Panc1 (cell line): ENCODE data around the gene RABGAP1L. TPM values are rescaled to one million over a fixed set of nuclear protein-coding genes. Genes with fewer than 3 reads are reported as not detected.

ENCODE experiments used
- ATAC-seq: fragments of 200-7000 bp; cut with Tn5 transposase; 2 replicates; pipeline ENCODE4 v1.9.1; 2020; ENCODE audit warnings: mild to moderate bottlenecking, moderate library complexity
- BruUV-seq: library from RNA; stranded (reverse); fragments of 400-500 nt; replicated peaks from 2 replicates; lab custom pipeline; 2021; lab: Mats Ljungman, UMichigan
- CTCF ChIA-PET: fragments of 300-600 bp; sonication (Branson Sonifier 250); formaldehyde crosslinking; loops from one replicate; lab custom pipeline; 2022; ENCODE audit warnings: antibody characterized with exemption; lab: Charles Lee
- POLR2A ChIA-PET: fragments of 300-600 bp; sonication (Branson Sonifier 250); formaldehyde crosslinking; loops from one replicate; lab custom pipeline; 2022; ENCODE audit warnings: antibody characterized with exemption; lab: Charles Lee
- DNase-seq: peaks from one replicate; pipeline ENCODE4 v3.0.0-alpha.2; 2010; ENCODE audit warnings: low read depth, low spot score
- H3K27ac ChIP-seq: 2 replicates; pipeline ENCODE4 v1.5.1; 2011; ENCODE audit warnings: mild to moderate bottlenecking, low read length, inconsistent platforms
- H3K27me3 ChIP-seq: fragments of 200-500 bp; sonication (Bioruptor generic); 2 replicates; pipeline ENCODE4 v1.6.0; 2014; ENCODE audit warnings: low read length, inconsistent platforms; ENCODE audit not compliant: control insufficient read depth, insufficient read depth
- H3K36me3 ChIP-seq: fragments of 200-500 bp; sonication (Bioruptor generic); 2 replicates; pipeline ENCODE4 v1.5.1; 2014; ENCODE audit warnings: inconsistent platforms, mild to moderate bottlenecking, low read length, moderate library complexity; ENCODE audit not compliant: control insufficient read depth, insufficient read depth
- H3K4me1 ChIP-seq: 2 replicates; pipeline ENCODE4 v1.5.1; 2011; ENCODE audit warnings: inconsistent platforms, mild to moderate bottlenecking, low read length, moderate library complexity; ENCODE audit not compliant: control insufficient read depth, insufficient read depth
- H3K4me3 ChIP-seq, 2 experiments: 2 replicates each; pipeline ENCODE4 v1.5.1; 2011 to 2012; ENCODE audit warnings: low read depth in 2 of 2, low read length in 2 of 2, mild to moderate bottlenecking in 2 of 2, inconsistent platforms in 1 of 2, moderate library complexity in 1 of 2
- H3K9me3 ChIP-seq: fragments of 200-500 bp; sonication (Bioruptor generic); 2 replicates; pipeline ENCODE4 v1.5.1; 2014; ENCODE audit warnings: low read depth, mild to moderate bottlenecking, inconsistent platforms, low read length, moderate library complexity; ENCODE audit not compliant: control insufficient read depth, insufficient read depth
- POLR2AphosphoS5 ChIP-seq: IDR thresholded peaks from 2 replicates; pipeline ENCODE4 v1.6.1; 2012; ENCODE audit warnings: mild to moderate bottlenecking, low read depth, low read length, moderate library complexity
- SIN3A ChIP-seq: IDR thresholded peaks from 2 replicates; pipeline ENCODE4 v1.6.1; 2012; ENCODE audit warnings: low read depth, mild to moderate bottlenecking, low read length, moderate library complexity, borderline replicate concordance; ENCODE audit not compliant: insufficient read depth
- TCF7L2 ChIP-seq: IDR thresholded peaks from 2 replicates; pipeline ENCODE4 v1.6.1; 2011; ENCODE audit warnings: mild to moderate bottlenecking, low read depth, low read length, inconsistent platforms
- in situ Hi-C: cut with HindIII; loops from 2 replicates; pipeline ENCODE4 v1.10.0; 2016; ENCODE audit warnings: low sequenced_read_pairs, low pct_unique_long_range_greater_than_20kb
- intact Hi-C: fragments of 100-400 bp; cut with micrococcal nuclease; formaldehyde crosslinking; loops from one replicate; pipeline ENCODE4 v1.10.0; 2022; ENCODE audit not compliant: unreplicated experiment
- total RNA-seq: library from RNA; stranded (reverse); gene quantifications from one replicate; pipeline ENCODE4 v1.2.1, GENCODE V29; 2021; ENCODE audit not compliant: unreplicated experiment
- TF ChIP-seq, protein P1 (sequence below): fragments of 450-650 bp; IDR thresholded peaks from 2 replicates; pipeline ENCODE4 v1.5.1; 2017; ENCODE audit warnings: mild to moderate bottlenecking
- TF ChIP-seq, protein P2 (sequence below), 2 experiments: IDR thresholded peaks; 2 replicates each; pipeline ENCODE4 v1.6.1; 2011 to 2012; ENCODE audit warnings: low read depth in 2 of 2, control low read depth in 1 of 2, low read length in 1 of 2, mild to moderate bottlenecking in 1 of 2, moderate library complexity in 1 of 2; ENCODE audit not compliant: insufficient read depth in 1 of 2

The RABGAP1L gene
- total RNA-seq, 1 experiment from 2014 or later: 37.0 TPM

- BruUV-seq: no TSS peak
- TF ChIP-seq POLR2AphosphoS5: no peak
- ATAC-seq (no peak), DNase-seq (no peak)
- CTCF ChIA-PET: no interaction called here
- H3K9me3 ChIP-seq: no peaks in the 10 kb centered on the region
- POLR2A ChIA-PET: no interaction called here
- H3K27me3 ChIP-seq: no peaks in the 10 kb centered on the region
- H3K27ac ChIP-seq: no peak overlapping the region
- H3K4me1 ChIP-seq: no peaks in the 10 kb centered on the region
- no peaks in the 10 kb centered on the region; the same call in 1 of the 2 replicates for H3K36me3 ChIP-seq
- H3K4me3 ChIP-seq: no peak overlapping the region
- intact Hi-C loops (no loop called here), in situ Hi-C loops (no loop called here)
These were observed 268.7 kb downstream of the RABGAP1L start for GRCh38 chr1:174428033-174428432.

DNA sequence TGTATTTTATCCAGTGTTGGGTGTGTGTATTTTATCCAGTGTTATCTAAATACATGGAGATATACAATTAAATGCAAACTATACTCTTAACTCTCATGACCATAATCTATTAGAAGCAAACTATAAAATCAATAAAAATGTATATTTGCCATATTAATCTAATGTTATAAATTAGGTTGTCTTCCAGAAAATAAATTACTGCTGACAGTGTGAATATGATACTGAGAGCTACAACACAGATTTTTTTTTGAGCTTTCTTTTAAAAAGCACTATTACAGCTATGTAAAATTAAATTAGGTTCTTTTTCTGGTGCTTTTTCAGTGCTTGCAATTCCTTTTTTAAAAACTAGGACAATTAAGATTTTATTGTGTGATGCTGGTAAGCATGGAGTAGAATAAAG is 269.4 kb downstream of the RABGAP1L start:
- intact Hi-C loops (no loop called here), in situ Hi-C loops (no loop called here)
- Histone ChIP-seq H3K27me3 (no peaks in the 10 kb centered on the region), H3K4me1 (no peaks in the 10 kb centered on the region), H3K9me3 (no peaks in the 10 kb centered on the region), H3K36me3 (no peaks in the 10 kb centered on the region; the same call in 1 of the 2 replicates), H3K27ac (no peak overlapping the region), H3K4me3 (no peak overlapping the region)
- no TSS peak for BruUV-seq
- DNase-seq (no peak), ATAC-seq (no peak)
- CTCF ChIA-PET: no interaction called here
- POLR2A ChIA-PET: no interaction called here
- TF ChIP-seq, protein P1, sequence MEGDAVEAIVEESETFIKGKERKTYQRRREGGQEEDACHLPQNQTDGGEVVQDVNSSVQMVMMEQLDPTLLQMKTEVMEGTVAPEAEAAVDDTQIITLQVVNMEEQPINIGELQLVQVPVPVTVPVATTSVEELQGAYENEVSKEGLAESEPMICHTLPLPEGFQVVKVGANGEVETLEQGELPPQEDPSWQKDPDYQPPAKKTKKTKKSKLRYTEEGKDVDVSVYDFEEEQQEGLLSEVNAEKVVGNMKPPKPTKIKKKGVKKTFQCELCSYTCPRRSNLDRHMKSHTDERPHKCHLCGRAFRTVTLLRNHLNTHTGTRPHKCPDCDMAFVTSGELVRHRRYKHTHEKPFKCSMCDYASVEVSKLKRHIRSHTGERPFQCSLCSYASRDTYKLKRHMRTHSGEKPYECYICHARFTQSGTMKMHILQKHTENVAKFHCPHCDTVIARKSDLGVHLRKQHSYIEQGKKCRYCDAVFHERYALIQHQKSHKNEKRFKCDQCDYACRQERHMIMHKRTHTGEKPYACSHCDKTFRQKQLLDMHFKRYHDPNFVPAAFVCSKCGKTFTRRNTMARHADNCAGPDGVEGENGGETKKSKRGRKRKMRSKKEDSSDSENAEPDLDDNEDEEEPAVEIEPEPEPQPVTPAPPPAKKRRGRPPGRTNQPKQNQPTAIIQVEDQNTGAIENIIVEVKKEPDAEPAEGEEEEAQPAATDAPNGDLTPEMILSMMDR: no peak
- TF ChIP-seq, protein P2, sequence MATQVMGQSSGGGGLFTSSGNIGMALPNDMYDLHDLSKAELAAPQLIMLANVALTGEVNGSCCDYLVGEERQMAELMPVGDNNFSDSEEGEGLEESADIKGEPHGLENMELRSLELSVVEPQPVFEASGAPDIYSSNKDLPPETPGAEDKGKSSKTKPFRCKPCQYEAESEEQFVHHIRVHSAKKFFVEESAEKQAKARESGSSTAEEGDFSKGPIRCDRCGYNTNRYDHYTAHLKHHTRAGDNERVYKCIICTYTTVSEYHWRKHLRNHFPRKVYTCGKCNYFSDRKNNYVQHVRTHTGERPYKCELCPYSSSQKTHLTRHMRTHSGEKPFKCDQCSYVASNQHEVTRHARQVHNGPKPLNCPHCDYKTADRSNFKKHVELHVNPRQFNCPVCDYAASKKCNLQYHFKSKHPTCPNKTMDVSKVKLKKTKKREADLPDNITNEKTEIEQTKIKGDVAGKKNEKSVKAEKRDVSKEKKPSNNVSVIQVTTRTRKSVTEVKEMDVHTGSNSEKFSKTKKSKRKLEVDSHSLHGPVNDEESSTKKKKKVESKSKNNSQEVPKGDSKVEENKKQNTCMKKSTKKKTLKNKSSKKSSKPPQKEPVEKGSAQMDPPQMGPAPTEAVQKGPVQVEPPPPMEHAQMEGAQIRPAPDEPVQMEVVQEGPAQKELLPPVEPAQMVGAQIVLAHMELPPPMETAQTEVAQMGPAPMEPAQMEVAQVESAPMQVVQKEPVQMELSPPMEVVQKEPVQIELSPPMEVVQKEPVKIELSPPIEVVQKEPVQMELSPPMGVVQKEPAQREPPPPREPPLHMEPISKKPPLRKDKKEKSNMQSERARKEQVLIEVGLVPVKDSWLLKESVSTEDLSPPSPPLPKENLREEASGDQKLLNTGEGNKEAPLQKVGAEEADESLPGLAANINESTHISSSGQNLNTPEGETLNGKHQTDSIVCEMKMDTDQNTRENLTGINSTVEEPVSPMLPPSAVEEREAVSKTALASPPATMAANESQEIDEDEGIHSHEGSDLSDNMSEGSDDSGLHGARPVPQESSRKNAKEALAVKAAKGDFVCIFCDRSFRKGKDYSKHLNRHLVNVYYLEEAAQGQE (IDR thresholded peaks at IDR 0.05; ENCODE audit: insufficient read depth in 1 of 2, low read depth in 2 of 2, low read length in 1 of 2): no peak
- no peak for TF ChIP-seq SIN3A
- no peak for TF ChIP-seq TCF7L2
- no peak for TF ChIP-seq POLR2AphosphoS5

DNA sequence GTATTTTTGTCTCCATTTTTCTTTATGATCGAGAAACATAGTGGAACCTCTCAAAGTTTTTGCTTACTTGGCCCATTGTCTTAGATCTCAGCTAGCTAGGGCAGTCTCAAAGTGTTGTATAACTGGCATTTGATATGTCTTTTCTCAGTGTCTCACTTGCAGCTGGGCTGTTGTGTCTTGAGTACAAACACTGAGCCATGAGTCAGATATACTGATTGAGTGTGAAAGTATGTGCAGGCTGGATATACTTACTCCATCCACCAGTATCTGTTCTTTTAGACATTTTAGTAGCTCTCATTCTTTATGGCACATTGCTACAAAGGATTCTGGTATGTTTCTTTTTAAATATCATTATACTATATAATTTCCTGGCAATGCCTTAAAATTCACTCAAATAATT is 274.1 kb downstream of the RABGAP1L start:
- no peaks in the 10 kb centered on the region for H3K4me1 ChIP-seq
- POLR2A ChIA-PET: no interaction called here
- no peaks in the 10 kb centered on the region for H3K9me3 ChIP-seq
- no TSS peak for BruUV-seq
- TF ChIP-seq, protein P2 (IDR thresholded peaks at IDR 0.05; ENCODE audit: insufficient read depth in 1 of 2, low read depth in 2 of 2, low read length in 1 of 2): no peak
- TF ChIP-seq, protein P1: no peak
- TF ChIP-seq POLR2AphosphoS5 (no peak), TCF7L2 (no peak), SIN3A (no peak)
- H3K4me3 ChIP-seq: no peak overlapping the region
- in situ Hi-C loops: no loop called here
- no peak overlapping the region for H3K27ac ChIP-seq
- intact Hi-C loops: no loop called here
- ATAC-seq (no peak), DNase-seq (no peak)
- CTCF ChIA-PET: no interaction called here
- no peaks in the 10 kb centered on the region; the same call in 1 of the 2 replicates for H3K36me3 ChIP-seq
- H3K27me3 ChIP-seq: no peaks in the 10 kb centered on the region
